ENCODE measurements around the gene TESK1.

- TF ChIP-seq POLR2A (IDR thresholded peaks at IDR 0.05; ENCODE audit: extremely low read depth, insufficient read length), result peak; percentile 44
- TF ChIP-seq CTCF (IDR thresholded peaks at IDR 0.05; ENCODE audit: low read depth, low read length), result peak; percentile 92
- peak; percentile 63; the same call in 1 of the 2 replicates for TF ChIP-seq MAX (IDR thresholded peaks at IDR 0.05; ENCODE audit: low read depth, low read length)
Observed at GRCh38 chr9:35603986-35604577, 980 bp upstream of the TESK1 start.
